Measurements from ENCODE around the gene DSCAM.

DNA sequence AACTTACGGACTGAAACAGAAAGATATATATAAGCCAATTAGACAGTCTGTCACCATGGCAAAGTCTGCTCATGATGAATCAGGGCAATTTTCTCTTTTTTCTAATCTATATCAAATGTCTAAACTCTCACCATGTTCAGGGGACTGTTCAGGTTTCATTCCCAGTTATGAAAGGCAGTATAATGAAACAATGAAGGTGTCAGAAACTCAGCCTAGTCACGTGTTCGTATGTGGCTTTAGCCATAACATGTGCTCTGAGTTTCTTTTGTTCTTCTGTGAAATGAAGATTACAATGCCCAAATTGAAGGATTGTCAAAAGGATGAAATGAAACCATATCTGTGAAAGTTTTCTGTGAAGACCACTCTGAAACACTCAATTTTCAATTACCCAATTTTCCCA, 392.9 kb downstream of the DSCAM start:
- TF ChIP-seq, protein P1, sequence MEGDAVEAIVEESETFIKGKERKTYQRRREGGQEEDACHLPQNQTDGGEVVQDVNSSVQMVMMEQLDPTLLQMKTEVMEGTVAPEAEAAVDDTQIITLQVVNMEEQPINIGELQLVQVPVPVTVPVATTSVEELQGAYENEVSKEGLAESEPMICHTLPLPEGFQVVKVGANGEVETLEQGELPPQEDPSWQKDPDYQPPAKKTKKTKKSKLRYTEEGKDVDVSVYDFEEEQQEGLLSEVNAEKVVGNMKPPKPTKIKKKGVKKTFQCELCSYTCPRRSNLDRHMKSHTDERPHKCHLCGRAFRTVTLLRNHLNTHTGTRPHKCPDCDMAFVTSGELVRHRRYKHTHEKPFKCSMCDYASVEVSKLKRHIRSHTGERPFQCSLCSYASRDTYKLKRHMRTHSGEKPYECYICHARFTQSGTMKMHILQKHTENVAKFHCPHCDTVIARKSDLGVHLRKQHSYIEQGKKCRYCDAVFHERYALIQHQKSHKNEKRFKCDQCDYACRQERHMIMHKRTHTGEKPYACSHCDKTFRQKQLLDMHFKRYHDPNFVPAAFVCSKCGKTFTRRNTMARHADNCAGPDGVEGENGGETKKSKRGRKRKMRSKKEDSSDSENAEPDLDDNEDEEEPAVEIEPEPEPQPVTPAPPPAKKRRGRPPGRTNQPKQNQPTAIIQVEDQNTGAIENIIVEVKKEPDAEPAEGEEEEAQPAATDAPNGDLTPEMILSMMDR (IDR thresholded peaks at IDR 0.05): no peak
- TF ChIP-seq POLR2A (IDR thresholded peaks at IDR 0.05): no peak
